CD4-positive, alpha-beta T cell treated with Interleukin-21 for 1 hour (primary cell): ENCODE measurements around the gene PCDH15.

ENCODE experiments used
- DNase-seq: peaks from one replicate; pipeline ENCODE4 v3.0.0-alpha.2; 2020

The PCDH15 gene

GRCh38 chr10:53839440-53840039, 961.5 kb downstream of the PCDH15 start:
- no peak for DNase-seq

GRCh38 chr10:53836638-53837037, 964.4 kb downstream of the PCDH15 start:
- DNase-seq: no peak

- DNase-seq: no peak
Measured at GRCh38 chr10:53833908-53834307, 967.1 kb downstream of the PCDH15 start.

- no peak for DNase-seq
Measured at GRCh38 chr10:53827261-53827660, 973.8 kb downstream of the PCDH15 start.

- no peak for DNase-seq
Measured at GRCh38 chr10:53808677-53809372, 992.2 kb downstream of the PCDH15 start.

GRCh38 chr10:53786236-53786900, 1014.7 kb downstream of the PCDH15 start:
- no peak for DNase-seq

- no peak for DNase-seq
Measured at GRCh38 chr10:53771701-53772100, 1029.3 kb downstream of the PCDH15 start.

GRCh38 chr10:53770903-53771302, 1030.1 kb downstream of the PCDH15 start:
- no peak for DNase-seq

- no peak for DNase-seq
Measured at GRCh38 chr10:53765311-53765710, 1035.7 kb downstream of the PCDH15 start.

GRCh38 chr10:53754596-53755250, 1046.3 kb downstream of the PCDH15 start:
- no peak for DNase-seq
